GM21360 (cell line): ENCODE data around the gene COP1.
"Not testable (repeated sequence)": the region's sequence is repeated elsewhere in the genome, so short reads cannot be mapped to it uniquely, and the experiment has no call there.

Source experiments
- ATAC-seq: cut with Tn5 transposase; IDR thresholded peaks from one replicate; pipeline ENCODE4 v1.9.1; 2021; ENCODE audit warnings: mild to moderate bottlenecking, moderate library complexity; ENCODE audit not compliant: unreplicated experiment

Gene COP1

DNA sequence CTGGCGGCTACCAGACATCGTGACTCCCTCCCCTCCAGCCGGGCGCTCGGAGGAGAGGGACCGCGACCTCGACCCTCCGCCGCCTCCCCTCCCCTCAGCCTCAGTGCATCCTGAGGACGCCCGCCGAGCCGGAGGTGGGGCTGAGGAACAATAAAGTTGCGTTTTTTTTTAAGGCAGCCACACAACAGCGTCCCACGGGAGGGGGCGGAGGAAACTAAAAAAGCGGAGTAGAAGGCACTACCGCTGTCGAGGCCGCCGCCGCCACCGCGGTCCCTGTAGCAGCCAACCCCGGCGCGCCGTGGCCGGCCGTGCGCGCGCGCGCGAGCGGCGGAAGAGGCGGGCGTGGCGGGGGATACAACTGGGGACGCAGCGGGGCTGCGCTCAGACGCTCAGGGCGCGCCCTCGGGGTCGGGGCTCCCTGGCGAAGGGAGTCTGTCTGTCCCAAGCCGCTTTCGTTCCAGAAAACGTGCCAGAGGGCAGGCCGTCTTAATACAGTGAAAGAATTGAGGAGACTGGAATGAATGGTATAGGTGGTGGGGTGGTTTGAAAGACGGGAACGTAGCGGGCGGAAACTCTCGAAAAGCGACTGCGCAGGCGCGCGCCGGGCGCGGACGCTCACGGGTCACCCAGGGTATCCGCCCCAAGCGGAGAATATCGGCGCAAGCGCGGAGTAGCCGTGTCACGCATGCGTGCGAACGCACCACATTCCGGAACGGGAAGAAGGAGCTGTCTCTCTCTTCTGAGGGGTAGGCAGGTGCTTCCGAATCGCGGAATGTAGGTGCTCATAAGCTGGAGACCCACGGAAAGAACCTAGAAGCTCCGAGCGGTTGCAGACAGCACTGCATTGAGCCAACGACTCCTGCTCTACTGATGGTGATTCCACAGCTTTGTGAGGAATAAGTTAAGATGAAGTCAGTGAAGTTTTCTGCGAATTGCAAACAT, at the start of gene COP1:
TSS of gene COP1 (minus strand) at position 326 of the 942 bp plus-strand sequence. CDS start at position 18, 308 bp downstream.
- ATAC-seq: peak; percentile 71

DNA sequence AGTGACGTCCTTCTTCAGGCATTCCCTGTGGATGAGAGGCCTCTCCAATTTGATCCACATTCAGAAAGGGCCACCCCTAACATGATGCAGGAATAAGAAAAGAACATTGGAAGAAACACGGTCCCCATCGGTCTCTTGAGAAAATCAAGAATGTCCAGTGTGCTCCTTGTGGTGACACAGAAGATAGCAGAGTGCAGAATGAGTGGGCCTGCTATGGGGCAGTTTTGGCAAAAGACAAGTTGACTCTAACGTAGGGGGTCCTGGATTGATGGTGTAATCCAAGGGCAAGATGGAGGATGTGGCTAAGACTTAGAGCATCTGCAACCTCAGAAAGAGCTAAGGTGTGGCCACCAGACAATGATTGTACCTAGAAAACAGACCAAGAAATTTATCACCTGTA, 45.1 kb upstream of the COP1 start:
- ATAC-seq: no peak

DNA sequence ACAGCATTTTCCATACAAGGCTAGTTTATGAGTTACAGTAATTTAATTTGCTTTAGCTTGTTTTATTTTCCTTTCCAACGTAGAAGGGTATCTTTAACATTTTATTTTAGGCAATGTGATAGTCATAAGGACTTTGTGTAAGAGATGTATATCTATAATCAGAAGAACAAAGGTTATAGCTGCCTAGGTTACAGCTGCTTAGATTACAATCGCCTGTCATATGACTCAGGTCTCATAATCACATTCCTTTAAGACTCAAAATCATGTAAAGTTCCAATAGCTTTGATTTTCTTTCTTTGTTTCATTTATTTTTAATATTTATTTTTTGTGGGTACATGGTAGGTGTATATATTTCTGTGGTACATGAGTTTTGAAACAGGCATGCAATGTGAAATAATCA, 37.8 kb upstream of the COP1 start:
- no peak for ATAC-seq

DNA sequence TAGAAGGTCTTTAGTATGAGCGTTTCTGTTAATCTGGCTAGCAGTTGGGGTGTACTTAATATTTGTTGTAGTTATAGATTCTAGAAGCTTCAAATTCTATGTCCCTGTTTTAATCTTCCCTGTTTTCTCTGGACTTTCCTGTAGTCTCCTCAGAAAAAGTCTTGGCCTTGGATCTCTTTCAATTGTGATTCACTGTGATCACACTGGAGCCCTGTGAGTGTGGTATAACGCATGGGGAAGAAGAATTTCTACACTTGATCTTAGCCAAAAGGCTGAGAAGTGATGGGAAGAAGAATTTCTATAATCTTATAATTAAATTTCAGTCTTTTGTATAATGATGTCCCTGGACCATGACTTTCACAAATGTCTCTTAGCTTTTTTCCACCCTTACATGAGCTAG, 36.7 kb upstream of the COP1 start:
- no peak for ATAC-seq

DNA sequence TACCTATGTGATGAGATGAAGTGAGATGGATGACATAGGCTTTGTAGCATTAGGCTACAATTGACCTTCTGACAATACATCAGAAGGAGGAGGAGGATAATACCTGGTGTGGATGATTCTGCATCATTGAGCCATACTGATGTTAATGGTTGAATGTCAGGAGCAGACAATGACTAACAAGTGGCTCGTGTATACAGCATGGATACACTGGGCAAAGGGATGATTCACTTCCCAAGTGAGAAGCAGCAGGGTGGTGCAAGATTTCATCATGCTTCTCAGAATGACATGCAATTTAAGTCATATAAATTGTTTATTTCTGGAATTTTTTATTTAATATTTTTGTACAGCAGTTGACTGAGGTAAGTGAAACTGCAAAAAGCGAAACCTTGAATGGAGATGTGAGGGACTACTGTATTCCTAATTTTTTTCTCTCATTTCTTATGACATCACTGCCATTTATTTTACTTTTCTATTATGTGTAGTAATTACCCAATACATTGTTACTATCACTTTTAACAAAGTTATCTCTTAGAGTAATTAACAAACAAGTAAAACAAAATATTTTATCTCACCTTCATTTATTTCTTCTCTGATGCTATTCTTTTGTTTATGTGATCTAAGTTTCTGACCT, 34.4 kb upstream of the COP1 start:
- ATAC-seq: no peak

DNA sequence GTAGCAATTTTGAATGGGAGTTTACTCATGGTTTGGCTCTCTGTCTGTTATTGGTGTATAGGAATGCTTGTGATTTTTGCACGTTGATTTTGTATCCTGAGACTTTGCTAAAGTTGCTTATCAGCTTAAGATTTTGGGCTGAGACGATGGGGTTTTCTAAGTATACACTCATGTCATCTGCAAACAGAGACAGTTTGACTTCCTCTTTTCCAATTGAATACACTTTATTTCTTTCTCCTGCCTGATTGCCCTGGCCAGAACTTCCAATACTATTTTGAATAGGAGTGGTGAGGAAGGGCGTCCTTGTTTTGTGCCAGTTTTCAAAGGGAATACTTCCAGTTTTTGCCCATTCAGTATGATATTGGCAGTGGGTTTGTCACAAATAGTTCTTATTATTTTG, 26.6 kb upstream of the COP1 start:
- ATAC-seq: not testable (repeated sequence)

DNA sequence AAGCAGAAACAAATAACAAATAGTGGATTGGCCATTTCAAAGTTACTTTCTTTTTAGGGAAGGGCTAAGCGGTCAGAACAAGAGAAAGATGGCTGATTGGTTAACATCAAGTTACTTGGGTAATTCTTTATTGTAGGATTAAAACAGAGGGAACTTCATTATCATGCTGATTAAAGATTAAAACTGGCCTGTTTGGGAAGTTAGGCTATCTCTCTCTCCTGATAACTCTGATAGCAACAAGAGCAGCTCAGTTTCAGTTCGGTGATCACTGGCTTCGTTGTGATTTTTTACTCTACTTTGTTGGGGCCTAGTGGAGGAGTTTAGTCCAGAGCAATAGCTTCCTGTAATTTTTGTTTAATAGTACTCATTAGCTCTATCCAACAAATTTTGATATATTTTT, 20.5 kb upstream of the COP1 start:
- no peak for ATAC-seq

DNA sequence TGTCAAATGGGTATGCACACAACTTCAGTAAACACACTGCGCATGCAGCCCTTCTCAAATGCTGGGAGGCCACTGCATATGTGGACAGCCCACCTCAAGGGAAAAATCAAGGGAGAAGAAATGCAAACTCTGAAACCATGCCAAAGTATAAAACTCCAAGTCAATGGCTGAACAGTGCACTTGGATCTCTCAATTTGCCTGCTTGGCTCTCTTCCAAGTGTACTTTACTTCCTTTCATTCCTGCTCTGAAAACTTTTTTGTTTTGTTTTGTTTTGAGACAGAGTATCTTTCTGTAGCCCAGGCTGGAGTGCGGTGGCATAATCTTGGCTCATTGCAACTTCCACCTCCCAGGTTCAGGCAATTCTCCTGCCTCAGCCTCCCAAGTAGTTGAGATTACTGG, 18.8 kb upstream of the COP1 start:
- ATAC-seq: no peak

DNA sequence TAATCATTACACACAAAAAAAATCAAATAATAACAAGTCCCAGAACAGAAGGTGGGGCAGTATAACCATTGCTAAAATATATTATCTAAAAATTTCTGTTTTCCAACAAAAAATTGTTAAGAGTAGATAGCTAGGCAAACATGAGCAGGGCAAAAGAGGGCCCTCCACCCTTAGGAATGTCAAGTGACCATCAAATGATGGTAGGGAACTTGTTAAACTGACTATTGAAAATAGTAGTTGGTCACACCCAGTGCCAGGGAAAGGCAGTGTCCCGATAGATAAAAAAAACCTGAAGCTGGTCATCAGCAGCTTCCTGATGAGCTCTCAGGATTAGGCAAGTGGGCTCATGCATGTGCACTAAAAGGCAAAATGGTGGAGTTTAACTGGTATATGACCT, 18.4 kb upstream of the COP1 start:
- no peak for ATAC-seq

DNA sequence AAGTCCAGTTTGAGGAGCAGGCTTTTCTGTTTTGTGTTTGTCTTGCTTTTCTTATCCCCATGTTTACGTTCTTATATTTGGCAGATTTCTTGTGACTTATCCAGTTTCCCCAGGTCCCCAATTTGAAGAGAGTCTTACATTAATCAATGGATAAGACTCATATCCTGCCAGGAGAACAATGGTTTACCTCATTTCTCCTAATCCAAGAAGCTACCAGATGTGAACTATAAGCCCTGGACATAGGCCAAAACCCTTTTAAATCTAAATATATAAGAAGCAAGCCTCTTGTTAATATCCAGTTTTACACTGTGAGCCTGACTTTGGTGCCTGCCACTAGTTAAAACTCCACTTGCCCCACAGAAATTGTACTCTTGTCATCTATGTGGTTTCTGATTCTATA, 15.1 kb upstream of the COP1 start:
- no peak for ATAC-seq

DNA sequence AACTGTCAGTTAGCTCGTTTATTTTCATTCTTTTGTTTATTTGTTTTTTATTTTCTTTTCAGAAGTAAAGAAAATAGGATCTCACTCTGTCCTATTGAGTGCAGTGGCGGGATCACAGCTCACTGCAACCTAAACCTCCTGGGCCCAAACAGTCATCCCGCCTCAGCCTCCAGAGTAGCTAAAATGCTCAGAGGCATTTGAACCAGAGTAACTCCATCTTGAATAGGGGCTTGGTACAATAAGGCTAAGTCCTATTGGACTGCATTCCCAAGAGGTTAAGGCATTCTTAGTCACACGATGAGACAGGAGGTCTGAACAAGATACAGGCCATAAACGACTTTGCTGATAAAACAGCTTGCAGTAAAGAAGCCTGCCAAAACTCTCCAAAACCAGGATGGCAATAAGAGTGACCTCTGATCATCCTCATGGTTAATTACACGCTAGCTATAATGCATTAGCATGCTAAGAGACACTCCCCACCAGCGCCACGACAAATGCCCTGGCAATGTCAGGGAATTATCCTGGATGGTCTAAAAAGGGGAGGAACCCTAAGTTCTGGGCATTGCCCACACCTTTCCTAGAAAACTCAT, 13.1 kb upstream of the COP1 start:
- ATAC-seq: no peak

DNA sequence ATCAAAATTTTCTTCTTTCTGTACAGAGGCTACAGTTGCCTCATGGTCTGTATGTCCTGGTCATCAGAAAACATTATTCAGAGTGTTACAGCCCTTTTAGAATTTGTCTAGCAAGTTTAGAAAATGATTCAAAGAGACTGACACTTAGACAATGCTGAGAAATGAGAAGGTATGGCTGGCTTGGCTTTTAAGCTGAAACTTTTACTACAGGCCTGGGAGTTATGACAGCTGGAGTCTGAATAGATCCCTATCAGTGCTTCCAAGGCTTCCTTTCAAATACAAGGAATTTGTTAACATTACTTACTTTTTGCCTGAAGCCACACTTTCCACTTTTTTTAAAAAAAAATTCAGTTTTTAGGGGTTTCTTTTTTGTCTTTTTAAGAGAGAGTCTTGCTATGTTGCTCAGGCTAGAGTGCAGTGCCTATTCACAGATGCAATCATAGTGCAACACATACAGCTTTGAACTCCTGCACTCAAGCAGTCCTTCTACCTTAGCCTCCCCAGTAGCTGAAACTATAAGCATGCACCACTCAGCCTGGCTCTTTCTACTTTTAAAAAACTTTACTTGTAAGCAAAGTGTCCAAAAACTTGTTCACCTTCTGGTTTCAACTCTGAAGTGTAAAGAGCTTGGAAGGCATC, 10.5 kb upstream of the COP1 start:
- ATAC-seq: no peak

DNA sequence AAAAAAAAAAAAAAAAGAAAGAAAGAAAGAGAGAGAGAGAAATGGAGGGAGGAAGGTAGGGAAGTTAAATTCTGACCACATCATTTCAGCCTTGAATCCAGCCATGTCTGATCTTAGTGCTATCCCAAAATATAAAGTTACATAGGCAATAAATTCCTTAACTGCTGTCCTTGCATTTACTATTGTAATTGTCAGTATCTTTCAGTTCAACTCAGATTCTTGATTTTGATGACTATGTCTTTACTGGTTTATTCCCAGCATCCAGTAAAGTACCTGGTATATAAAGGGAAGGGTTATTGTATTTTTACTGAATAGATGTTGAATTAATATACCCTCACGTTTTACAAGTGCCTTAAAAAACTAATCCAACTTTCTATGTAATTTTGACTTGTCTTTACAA, 8.9 kb upstream of the COP1 start:
- ATAC-seq: no peak

DNA sequence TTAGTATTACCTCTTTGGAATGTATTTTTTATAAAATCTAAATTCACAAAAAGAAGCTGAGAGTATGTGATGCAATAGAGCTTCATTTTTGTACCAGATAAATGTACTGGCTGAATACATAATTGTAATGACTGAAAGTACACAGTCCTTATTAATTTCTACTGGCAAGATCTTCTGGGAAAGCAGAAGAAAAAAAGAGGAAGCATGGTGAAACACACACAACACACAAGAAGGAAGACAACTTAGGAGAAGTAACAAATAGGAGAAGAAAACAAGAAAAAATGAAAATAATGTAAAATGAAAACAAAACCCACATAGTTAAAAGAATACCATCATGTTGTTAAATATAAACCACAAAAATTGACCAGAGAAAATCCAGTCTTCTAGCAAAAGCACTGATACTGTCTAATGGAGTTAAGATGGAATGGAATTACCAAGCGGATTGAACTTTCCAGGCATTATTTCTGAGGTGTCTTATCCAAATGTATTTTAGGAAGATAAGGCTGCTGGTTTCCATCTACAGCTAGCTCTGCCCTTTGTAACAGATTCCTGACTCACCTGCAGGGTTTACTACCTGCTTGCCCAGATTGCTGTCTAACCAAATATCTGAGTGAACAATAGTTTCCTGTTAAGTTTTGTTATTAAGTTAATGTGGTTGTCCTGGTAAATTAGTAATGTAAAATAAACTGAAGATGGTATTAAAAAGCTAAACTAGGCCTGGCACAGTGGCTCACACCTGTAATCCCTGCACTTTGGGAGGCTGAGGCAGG, 4.5 kb upstream of the COP1 start:
- ATAC-seq: no peak

DNA sequence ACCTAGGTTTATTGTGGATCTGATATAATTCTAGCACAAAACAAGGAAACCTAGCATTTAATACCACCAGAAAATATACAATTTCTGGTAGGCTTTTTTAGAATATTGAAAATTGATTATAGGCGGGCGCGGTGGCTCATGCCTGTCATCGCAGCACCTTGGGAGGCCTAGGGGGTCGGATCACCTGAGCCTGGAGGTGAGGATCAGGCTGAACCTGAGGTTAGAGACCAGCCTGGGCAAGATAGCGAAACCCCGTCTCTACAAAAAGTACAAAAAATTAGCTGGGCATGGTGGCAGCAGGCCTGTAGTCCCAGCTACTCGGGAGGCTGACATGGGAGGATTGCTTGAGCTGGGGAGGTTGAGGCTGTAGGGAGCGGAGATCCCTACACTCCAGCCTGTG, 948 bp upstream of the COP1 start:
- no peak for ATAC-seq

DNA sequence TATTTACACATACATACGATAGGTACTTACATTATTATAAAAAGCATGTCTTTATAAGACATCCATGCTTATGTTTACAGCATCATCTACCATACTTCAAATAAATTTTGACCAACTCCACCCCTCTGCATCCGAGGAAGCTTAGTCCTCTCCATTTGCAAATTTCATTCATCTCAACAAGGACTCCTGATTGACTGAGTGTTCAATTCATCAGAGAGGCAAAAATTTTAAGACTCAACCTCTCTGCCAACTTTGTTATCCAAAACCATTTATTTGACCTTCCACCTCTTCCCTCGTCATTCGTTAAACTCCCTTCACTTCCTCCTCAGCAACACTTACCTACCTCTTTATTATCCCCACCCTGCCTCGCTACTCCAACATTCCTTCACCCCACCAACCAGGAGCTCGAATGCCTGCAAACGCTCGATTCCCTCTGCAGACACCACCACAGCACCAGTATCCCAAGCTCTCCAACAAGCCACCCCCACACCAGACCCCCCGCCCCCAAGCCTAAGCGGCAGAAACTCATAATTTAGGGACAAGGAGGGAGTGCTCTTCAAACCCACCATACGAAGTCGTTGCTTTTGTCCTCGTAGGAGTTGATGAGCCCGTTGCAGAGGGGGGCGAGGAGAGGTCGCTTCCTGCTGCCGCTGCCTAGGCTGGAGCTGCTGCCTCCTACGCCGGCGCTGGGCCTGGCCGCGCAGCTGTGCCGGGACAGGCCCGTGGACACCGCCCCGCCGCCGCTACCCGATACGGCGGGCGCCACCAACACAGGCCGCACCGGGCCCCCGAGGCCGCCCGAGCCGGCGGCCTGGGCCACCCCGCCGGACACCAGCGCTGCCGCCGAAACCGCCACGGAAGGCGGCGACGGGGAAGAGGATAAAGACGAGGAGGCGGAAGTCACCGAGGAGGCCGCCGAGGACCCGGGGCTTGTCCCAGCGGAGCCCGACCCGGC, 803 bp downstream of the COP1 start:
- ATAC-seq: peak; percentile 17

DNA sequence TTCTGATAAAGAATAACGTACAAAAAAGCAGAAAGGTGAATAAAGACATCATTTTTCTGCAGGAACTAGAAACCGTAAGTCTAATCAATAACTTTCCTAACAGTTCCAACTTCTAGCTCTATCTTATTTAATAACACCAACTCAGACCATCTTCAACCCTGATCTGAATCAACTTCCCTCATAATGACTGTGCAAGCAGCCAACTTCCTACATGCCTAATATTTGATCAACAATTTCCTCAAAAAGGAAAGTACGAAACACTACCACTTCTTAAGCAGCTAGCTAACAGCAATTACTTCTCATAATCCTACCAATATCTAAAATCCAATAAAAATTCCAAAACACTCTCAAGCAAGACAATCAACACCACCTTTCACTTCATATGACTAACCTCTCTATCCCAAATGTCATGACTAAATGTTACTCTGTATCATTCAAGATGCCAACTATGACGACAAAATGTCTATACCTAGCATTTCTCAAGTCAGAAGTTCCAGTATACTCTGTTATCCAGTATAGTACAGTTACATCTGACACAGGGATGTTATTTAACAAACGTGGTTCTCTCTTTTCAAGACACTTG, 1.7 kb downstream of the COP1 start:
- ATAC-seq: no peak

DNA sequence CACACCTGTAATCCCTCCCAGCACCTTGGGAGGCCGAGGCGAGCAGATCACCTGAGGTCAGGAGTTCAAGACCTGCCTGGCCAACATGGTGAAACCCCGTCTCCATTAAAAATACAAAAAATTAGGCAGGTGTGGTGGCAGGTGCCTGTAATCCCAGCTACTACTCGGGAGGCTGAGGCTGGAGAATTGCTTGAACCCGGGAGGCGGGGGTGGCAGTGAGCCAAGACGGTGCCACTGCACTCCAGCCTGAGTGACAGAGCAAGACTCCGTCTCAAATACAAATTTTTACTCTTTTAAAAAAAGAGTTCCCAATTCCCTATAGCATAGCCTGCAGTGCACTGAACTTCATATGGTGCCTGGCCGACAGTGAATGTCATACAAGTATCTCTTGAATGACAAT, 2.4 kb downstream of the COP1 start:
- ATAC-seq: not testable (repeated sequence)

DNA sequence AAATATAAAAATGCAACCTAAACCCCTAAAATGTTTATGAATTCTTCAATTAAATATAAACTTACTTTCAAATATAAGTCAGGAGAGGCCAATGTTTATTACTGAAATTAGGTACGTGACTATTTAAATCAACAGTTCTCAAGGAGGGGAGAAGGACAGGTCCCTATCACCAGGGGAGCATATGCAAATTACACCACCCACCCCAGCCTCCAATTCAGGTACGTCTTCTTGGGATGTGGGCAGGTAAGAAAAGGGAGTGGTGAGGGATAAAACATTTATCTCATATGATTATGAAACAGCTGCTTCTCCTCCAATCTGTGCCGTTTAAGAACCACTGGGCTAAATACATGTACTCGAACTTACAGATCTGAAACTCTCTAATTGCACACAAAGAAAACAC, 3.4 kb downstream of the COP1 start:
- no peak for ATAC-seq
